ENCODE results near the gene RGS6.

DNA sequence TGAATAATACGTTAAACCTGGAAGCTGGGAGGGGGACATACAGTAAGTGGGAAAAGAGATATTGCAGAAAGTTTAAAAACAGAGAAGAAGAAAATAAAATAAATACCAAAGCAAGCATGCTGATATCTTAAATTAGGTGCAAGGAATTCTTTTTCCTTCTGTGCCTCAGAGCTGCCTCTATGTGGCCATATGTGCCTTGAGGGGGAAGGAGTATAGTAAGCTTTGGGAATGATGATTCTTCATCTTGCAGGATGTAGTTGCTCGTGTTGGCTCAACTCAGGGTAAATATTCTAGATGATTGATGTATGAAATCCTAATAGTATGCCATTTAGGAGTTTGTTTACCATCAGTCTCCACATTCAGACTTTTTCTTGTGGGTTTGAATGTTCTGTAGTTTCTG, 251.4 kb downstream of the RGS6 start:
- TF ChIP-seq, protein P1, sequence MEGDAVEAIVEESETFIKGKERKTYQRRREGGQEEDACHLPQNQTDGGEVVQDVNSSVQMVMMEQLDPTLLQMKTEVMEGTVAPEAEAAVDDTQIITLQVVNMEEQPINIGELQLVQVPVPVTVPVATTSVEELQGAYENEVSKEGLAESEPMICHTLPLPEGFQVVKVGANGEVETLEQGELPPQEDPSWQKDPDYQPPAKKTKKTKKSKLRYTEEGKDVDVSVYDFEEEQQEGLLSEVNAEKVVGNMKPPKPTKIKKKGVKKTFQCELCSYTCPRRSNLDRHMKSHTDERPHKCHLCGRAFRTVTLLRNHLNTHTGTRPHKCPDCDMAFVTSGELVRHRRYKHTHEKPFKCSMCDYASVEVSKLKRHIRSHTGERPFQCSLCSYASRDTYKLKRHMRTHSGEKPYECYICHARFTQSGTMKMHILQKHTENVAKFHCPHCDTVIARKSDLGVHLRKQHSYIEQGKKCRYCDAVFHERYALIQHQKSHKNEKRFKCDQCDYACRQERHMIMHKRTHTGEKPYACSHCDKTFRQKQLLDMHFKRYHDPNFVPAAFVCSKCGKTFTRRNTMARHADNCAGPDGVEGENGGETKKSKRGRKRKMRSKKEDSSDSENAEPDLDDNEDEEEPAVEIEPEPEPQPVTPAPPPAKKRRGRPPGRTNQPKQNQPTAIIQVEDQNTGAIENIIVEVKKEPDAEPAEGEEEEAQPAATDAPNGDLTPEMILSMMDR (IDR thresholded peaks at IDR 0.05) = no peak
- TF ChIP-seq POLR2A (IDR thresholded peaks at IDR 0.05; ENCODE audit: low read depth) (no peak), EP300 (IDR thresholded peaks at IDR 0.05) (no peak), POLR2AphosphoS5 (IDR thresholded peaks at IDR 0.05) (no peak)
